ENCODE measurements around the gene ZNF787.
A peak's percentile ranks its signal among the peaks of the same experiment; 100 is the strongest.

ZNF787 gene

DNA sequence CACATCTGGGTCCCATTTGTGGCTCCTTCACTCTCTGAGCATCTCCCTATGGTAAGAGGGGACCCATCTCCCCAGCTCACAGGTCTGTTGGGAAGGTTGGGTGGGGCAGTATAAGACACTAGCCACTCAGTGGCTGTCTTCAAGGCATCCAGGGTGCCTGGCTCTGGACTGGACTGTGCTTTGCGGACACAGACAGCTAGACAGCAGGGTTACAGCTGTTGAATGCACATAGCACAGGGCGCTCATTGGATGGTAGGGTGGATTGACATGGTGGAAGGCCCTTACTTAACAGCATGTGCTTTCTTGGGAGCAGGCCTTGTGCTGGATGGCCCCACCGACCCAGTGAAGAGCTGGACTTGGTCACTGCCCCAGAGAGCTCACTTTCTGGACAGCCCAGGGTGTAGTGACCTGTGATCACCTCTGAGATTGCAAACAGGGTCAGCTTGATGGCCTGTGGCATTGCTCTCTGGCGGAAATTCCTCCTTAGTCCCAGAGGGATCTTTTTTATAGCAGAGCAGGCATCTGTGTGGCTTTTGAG, 21.9 kb upstream of the ZNF787 start:
- no peak for DNase-seq

DNA sequence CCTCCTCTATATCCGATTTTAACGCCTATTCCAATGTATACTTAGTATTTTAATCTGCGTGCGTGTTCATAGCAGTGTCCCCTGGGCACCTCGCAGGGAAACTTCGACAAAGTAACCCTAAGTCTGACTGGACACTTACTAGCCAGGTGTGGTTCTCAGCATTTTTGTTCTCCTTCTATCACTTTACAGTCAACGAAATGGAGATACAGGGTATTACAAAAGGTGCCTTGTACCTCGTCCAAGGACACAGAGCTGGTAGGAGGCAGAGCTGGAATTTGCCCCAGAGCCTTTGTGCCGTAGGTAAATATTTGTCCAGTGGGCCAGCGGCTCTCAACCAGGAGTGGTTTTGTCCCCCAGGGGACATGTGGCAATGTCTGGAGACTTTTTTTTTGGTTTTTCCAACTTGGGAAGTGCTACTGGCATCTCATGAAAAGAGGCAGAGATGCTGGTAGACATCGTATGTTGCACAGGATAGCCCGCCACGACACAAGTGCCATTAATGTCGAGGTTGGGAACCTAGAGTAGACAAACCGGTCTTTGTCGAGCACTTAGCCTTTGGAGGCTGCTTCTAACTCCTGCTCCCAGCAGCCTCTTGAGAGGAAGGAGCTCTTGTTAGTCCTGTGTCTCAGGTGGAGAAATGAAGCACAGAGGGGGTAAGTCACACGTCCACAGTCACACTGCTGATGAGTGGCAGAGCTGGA, 21.1 kb upstream of the ZNF787 start:
- peak; percentile 58 for DNase-seq

DNA sequence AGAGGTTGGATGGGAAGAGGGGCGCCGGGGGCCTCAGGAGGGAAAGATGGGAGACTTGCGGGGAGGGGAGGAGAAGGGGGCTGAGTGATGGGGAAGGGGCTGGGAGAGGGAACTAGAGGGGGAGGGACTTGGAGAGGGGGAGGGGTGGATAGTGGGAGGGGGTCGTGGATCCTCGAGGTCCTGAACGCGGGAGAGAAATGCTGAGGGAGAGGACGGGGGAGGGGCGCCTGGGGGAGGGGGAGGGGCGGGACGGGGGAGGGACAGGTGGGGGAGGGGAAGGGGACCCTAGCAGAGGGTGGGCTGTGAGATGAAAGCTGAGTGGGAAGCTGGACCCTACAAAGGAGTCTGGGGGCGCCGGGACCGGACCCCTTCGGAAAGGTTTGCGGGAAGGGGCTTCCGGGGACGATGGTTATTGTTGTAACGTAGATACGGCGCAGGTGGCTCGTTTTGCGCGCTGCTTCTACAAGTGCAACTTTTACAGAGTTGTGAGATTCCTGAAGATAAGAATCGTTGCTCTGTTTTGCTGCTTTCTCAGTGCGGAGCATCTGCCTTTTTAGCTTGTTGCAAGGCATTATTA, 20.4 kb upstream of the ZNF787 start:
- DNase-seq, result peak; percentile 48

DNA sequence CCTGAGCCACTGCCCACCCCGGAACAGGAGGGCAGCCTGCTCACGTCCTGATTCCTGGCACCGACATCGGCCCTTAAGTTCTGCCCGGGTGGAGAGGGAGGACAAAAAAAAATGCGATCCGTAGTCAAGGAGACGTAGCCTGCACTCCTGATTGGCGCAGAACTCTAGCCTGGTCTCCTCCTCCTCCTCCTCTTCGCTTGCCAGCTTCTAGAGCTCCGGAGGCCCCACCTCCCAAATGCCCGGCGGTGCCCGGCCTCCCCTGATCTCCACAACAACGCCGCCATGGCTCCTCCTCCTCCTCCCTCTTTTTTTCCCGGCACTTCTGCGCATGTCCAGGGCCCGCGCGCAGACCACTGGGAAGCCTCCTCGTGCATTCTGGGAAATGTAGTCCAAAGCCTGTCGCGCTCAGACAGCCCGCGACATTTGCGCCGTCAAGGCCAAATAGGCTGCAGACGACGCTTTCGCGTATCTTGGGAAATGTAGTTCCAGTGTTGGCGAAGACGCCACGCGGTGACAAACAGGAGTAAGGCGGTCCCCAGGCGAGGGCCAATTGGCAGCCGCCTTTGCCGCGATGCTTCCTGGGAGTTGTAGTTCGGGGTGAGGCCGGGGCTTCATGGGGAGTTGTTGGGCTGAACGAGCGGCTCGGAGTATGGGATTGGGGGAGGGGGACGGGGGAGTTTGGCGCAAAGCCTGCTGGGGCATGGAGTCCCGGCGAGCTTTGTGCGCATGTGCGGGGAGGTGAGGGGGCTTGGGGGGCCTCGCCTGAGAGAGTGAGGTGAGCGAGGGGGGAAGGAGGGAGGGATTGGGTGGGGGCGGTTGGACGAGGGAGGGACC, 19.7 kb upstream of the ZNF787 start, which contains the start of gene ZNF444:
Gene ZNF444 (plus strand): TSS at position 705 of the 834 bp plus-strand sequence. CDS start 5,625 bp downstream, outside the sequence.
- peak; percentile 100 for DNase-seq

DNA sequence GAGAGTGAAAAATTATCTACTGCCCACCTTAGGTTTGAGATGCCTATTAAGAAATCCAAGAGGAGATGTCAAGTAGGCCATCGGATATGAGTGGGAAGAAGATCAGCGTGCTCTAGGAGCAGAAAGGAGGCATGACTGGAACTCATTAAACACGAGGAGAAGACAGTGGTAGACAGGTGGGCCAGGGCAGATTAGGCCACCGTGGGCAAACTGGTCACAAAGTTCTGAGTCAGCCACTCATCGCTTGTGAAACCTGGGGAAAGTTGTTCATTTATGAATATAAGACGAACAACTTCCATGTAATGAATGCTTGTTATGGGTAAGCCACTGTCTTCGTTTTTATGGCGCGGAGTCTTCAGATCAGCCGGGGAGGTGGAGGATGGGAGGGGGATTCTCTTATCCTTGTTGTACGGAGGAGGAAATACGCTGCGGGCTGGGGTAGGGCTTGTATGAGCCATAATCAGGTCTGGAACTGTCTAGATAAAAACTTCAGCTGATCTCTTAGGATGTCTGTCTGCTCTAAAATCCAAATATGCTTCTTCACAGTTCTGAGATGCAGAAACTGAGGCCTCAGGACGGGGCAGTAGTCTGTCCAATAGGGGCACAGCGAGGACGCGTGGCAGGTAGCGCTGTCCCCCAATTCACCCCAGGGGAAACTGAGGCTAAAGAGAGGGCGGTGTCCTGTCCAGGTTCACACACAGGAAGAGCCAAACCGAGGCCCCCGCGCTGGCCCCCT, 18.9 kb upstream of the ZNF787 start:
- DNase-seq, result peak; percentile 47

DNA sequence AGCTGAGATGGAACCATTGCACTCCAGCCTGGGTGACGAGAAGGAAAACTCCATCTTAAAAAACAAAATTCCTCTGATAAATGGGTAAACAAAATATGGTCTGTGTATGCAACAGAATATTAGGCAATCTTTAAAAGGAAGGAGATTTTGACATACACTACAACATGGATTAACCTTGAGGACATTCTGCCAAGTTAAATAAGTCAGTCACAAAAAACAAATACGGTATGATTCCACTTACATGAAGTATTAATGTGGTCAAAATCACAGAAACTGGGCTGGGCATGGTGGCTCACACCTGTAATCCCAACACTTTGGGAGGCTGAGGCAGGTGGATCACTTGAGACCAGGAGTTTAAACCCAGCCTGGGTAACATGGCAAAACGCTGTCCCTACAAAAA, 17.0 kb upstream of the ZNF787 start:
- DNase-seq, result no peak

DNA sequence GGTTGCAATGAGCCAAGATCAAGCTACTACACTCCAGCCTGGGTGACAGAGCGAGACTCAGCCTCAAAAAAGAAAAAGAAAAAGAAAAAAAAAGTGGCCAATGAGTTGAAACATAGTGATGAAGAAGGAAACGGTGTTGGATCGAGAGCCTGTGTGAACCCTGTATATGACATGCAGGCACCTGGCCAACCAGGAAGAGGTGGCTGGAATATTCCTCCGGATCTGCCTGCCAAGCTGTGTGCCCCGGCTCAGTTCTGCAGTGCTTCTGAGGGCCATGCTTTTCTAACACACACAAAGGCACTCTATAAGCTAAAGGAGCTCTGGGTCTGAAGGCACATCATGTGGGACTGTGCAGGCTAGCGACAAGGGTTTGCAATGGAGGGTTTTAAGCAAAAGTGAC, 16.3 kb upstream of the ZNF787 start:
- no peak for DNase-seq

DNA sequence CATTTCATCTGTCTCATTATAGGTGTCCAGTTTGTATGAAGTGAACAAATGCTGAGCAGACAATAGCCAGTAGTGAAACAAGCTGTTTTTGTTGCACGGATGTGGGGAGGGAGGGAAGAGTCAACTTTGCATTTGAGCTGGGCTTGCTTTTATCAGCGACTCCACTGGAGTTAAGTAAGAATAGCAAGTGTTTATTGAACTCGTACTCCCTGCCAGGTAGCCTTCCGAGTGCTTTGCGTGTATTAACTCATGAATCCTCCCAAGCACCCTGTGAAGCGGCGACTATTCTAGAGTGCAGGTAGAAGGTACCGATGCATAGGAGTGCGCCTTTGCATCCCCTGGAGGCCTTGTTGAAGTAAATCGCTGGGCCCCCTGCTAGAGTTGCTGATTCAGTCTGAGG, 15.3 kb upstream of the ZNF787 start:
- DNase-seq, result no peak

DNA sequence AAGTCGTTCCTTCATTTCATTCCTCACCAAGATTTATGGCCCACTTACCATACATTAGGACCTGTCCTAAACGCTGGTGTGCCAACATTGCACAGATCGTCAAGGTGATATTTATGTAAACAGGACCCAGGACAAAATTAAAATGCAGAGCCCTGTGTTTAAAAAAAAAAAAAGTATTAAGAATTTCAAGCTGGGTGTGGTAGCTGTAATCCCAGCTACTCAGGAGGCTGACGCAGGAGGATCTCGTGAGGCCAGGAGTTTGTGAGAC, 13.5 kb upstream of the ZNF787 start:
- DNase-seq, result no peak

DNA sequence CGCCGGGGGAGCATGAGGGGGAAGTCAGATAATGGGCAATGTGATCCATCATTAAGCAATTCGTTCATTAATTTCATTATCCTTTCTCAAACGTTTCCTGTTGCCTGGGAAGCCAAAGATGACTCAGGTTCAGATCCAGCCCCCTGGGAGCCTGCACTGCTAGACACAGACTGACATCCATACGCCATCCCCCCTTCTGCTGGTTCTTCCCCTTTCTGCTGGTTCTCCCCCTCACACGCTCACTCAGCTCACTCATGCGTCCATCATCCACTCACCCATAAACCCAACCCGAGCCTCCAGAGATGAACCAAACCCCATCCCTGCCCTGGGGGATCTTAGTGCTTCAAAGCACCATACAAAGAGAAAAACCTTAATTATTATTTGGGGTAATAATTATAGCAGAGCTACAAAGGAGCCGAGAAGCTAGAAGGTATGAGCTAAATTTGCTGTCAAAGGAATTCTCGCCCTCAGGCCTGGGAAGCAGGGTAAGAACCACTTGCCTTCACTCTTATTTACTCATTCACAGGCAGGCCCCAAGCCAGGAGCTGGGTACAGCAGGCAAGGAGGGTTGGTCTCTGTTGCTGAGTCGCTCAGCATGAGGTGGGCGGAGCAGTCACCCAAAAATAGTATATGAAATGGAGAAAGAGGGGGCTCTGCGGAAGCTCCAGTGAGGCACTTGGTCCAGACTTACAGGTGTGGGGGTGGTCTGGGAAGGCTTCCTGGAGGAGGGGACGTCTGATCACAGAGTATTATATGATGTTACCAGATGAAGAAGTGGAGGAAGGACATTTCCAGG, 13.0 kb upstream of the ZNF787 start:
- no peak for DNase-seq

DNA sequence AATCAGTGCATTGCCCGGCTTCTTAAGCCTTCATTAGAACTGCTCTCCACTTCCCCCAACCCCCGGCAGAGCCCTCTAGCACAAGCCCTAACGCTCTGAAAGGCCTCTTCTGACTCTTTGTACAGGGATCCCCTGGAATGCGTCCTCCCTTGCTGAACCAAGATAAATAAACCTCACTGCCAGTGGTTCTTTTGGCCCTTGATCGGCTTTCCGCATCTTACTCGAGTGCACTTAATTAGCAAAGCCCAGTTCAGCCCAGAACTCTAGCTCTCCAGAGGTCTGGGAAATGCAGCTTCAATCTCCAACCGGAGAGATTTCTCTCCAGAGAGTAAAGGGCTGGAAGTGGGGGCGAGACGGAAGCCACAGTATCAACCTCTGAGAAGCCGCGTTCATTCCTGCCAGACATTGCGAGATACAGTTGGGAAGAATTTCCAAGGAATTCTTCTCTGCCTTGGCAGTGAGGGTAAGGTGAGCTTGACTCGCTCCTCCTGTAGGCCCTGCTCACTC, 11.3 kb upstream of the ZNF787 start:
- DNase-seq, result no peak

DNA sequence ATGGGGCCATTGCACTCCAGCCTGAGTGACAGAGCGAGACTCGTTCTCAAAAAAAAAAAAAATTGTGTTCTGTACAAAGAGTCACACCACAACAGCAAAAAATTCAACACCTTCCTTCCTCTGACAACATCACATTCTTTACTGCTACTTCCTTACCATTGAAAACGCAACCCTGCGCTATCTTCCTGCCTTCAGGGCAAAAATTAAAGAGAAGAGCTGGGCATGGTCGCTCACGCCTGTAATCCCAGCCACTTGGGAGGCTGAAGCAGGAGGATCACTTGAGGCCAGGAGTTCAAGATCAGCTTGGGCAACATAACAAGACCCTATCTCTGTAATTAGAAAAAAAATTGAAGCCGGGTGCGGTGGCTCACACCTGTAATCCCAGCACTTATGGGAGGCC, 10.6 kb upstream of the ZNF787 start:
- DNase-seq, result no peak

DNA sequence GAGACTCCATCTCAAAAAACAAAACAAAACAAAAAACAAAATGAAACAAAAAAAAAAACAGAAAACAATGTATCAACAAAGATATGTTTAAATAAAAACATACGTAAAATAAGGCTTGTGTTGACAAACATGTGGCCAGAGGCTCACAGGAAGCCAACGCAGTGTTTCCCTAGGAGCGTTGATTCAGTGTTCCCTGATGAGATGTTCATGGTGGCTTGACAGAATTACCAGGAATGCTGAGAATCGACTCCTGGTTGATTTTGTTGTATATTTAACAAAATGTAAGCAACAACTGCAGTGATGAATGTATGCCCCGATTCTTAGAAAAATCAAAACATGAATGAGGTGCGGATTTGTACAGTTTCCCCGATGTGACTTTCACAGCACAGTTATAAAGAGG, 8.9 kb upstream of the ZNF787 start:
- no peak for DNase-seq

DNA sequence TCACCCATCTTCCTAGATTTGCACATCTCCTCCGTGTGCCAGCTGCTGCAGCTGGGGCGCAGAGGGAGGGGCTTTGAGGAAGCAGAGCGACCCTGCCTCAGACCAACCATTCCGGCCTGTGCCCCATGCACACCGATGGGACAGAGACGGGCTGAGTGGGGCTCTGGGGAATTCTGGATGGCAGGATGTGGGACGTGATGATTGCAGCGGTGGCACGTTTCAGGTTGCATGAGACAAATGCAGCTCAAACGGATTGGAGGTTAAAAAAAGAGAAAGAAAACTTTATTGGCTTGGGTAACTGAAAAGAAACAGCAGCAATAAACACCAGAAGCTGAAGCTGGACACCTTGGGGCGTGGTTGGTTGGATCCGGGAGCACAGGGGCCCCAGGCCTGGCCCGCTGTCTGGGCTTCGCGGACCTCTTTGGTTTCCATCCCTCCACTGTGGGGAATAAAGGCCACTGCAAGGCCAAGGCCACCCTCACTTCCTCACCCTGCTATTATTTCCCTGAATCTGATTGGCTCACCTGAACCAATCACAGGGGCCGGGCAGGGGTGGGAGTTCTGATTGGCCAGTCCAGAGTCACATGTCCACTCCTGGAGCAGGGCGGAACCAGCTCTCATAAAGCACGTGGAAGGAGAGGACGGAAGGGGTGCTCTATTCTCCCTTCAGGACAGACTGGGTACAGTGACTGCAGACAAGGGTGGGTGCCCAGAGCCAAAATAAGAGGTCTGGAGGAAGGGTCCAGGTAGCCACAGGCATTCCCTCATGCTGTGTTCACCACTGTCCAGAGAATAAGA, 6.1 kb upstream of the ZNF787 start:
- no peak for DNase-seq

DNA sequence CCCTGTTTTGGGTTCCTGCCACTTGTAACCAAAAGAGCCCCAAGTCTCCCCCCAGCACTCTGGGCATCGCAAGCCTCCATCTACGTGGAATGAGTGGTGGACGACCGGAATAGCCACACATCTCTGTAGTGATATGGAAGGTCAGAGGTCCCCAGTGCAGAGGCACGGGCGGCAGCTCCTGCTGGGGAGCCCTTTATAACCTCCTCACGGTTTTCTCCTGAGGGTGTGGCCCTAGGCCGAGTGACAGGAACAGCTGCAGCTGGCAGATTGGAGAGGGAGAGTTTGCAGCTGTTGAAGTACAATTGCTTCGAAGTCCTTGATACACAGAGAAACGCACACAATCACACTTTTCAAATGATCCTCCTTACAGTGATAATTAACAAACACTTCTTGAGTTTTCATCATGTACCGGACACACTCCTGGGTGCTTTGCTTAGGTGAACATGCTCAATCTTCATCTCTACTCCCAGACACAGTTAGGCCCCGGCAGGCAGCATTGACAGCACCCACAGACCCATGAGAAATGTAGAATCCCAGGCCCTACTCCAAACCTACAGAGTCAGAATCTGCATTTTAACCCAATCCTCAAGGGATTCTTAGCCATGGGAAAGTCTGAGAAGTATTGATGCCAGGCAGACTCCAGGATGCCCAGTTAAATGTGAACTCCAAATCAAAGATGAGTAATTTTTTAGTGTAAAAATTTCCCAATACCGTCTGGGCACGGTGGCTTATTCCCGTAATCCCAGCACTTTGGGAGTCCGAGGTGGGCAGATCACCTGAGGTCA, 4.9 kb upstream of the ZNF787 start:
- peak; percentile 41 for DNase-seq

DNA sequence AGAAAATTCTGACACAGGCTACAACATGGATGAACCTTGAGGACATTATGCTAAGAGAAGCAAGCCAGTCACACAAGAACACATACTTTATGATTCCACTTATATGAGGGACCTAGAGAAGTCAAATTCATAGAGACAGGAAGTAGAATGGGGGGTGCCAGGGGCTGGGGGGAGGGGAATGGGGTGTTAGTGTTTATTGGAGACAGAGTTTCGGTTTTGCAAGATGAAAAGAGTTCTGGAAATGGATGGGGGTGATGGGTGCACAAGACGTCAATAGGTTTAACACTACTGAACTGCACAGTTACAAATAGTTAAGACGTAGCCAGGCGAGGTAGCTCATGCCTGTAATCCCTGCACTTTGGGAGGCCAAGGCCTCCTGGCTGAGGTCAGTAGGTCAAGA, 3.5 kb upstream of the ZNF787 start:
- no peak for DNase-seq

DNA sequence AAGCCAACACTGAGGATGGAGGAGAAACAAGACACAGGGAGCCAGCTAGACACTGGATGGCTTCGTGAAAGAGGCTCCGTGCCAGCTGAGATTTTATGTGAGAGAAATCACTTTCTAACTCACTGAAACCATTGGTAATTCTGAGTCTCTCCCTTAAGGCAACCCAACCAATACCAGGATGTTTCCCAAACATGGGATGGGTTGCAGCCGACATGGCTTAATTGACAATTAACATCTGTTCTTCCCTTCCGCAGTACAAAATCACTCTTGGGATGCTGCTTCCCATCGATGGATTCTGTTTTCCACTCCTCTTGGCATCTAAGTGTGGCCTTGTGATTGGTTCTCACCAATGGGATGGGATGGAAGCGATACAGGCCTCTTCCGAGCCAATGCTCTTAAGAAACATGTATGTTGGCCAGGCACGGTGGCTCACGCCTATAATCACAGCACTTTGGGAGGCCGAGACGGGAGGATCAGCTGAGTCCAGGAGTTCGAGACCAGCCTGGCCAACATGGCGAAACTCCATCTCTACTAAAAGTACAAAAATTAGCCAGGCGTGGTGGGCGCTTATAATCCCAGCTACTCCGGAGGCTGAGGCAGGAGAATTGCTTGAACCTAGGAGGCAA, 2.3 kb upstream of the ZNF787 start:
- DNase-seq, result no peak

DNA sequence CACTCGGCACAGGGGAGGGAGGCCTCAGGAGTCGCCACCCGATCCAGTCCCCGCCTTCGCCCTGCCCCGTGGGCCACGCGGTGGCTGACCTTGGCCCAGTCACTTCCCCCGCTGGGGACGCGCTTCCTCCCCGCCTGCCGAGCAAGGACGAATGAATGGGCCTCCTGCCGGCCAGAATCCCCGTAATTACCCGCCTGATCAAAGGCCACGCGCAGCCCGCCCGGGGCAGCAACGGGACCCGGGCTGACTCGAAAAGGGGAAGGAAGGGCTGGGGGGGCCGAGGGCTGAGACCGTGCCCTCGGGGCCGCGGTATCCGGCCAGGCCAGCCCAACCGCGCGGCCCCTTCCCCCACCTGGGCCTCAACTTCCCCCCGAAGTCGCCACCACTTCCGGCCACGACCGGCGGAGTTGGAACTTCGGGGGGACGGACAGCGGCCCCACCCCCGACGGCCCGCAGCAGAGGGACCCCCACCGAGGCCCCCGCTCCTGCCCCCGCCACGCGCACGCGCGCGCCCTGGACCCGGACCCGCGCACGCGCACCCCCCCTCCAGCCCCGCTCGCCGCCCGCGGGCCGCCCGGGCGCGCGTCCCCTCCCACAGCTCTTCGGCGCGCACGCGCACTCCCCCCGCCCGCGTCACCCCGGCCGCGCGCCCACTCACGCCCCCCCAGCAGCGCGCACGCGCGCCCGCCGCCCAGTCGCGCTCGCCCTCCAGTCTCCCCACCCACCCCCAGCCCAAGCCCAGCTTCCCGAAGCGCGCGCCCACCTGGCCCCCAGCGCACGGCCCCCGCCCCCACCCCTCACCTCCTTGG, 520 bp downstream of the ZNF787 start:
- DNase-seq, result peak; percentile 84

DNA sequence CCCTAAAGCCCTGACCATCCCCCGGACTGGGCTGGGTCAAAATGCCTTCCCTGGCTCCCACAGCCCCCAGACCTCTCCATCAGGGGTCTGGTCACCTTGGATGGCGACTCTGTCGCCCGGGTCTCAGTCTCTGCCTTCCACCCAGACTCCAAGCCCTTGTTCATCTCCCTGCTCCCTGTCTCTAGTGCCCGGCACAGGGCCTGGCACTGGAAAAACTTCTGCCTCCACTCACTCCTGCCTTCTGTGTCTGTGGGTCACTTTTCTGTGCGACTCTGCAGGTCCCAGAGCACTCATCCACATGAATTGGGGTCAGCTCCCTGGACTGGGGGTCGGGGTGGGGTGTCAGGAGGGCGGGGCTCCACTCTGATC, 1.1 kb downstream of the ZNF787 start:
- DNase-seq, result no peak

All from NCI-H146 (cell line).